GM21737 (cell line): ENCODE data around the gene CEP170B.
"Not testable (repeated sequence)": the region's sequence is repeated elsewhere in the genome, so short reads cannot be mapped to it uniquely, and the experiment has no call there.

Experiments used
- ATAC-seq: cut with Tn5 transposase; IDR thresholded peaks from one replicate; pipeline ENCODE4 v1.9.1; 2021; ENCODE audit warnings: mild to moderate bottlenecking, moderate library complexity; ENCODE audit not compliant: unreplicated experiment

Gene CEP170B

GRCh38 chr14:104941508-104942365 is 76.7 kb downstream of the CEP170B start:
- ATAC-seq = no peak

- no peak for ATAC-seq
Measured at GRCh38 chr14:104942586-104942985, 77.5 kb downstream of the CEP170B start.

GRCh38 chr14:104943216-104944015 is 78.3 kb downstream of the CEP170B start:
- ATAC-seq = not testable (repeated sequence)

- ATAC-seq = not testable (repeated sequence)
Measured at GRCh38 chr14:104944016-104944308, 78.9 kb downstream of the CEP170B start.

- ATAC-seq = not testable (repeated sequence)
Measured at GRCh38 chr14:104944436-104945205, 79.6 kb downstream of the CEP170B start.

- ATAC-seq = not testable (repeated sequence)
Measured at GRCh38 chr14:104945266-104945665, 80.2 kb downstream of the CEP170B start.
